Epithelial cell of esophagus (primary cell): ENCODE measurements around the gene FTCDNL1.
A peak's percentile ranks its signal among the peaks of the same experiment; 100 is the strongest.

ENCODE experiments used
- DNase-seq: peaks from one replicate; pipeline ENCODE4 v3.0.0; 2010; ENCODE audit warnings: low read depth
- H3K4me3 ChIP-seq: 2 replicates; pipeline ENCODE4 v1.5.1; 2011; ENCODE audit warnings: mild to moderate bottlenecking, low read length, control low read depth
- TF ChIP-seq, protein P1 (sequence below): IDR thresholded peaks from 2 replicates; pipeline ENCODE4 v1.5.1; 2011; ENCODE audit warnings: low read depth, mild to moderate bottlenecking, low read length, control low read depth, inconsistent platforms; ENCODE audit not compliant: insufficient read depth; ENCODE audit errors: missing control alignments

The FTCDNL1 gene

DNA sequence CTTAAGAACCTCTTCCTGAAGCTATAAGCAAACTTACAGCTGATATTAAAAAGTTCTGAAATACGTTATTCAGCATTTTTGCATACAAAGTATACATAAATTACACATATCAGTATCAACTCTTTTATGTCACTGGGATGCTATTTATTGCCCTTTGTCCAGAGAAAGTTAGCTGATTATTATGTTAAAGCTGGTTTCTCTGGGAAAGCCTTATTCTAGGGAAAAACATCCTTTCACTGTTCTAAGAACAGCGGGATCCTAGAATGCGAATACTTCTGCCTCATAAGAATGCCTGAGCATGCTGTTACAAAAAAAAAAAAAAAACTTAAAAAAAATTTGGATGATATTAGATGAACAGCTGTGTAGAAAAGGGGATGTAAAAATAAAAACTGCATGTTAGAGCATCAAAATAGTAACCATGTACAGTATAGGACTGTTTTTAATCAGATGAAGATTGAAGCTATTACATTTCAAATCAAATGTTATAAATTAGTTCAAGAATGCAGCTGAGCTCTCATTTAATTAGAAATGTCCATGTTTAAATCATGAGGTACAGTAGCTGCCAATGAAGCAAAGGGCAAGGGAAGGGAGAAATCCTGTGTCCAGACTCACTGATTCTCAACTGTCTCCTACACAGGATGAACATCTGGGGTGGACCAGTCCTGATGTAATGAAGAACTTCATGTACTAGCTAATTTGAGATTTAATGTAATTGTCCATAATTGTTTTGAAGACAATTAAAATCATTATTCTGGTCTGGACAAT is 8.2 kb downstream of the FTCDNL1 start:
- no peak for DNase-seq
- TF ChIP-seq, protein P1, sequence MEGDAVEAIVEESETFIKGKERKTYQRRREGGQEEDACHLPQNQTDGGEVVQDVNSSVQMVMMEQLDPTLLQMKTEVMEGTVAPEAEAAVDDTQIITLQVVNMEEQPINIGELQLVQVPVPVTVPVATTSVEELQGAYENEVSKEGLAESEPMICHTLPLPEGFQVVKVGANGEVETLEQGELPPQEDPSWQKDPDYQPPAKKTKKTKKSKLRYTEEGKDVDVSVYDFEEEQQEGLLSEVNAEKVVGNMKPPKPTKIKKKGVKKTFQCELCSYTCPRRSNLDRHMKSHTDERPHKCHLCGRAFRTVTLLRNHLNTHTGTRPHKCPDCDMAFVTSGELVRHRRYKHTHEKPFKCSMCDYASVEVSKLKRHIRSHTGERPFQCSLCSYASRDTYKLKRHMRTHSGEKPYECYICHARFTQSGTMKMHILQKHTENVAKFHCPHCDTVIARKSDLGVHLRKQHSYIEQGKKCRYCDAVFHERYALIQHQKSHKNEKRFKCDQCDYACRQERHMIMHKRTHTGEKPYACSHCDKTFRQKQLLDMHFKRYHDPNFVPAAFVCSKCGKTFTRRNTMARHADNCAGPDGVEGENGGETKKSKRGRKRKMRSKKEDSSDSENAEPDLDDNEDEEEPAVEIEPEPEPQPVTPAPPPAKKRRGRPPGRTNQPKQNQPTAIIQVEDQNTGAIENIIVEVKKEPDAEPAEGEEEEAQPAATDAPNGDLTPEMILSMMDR, result no peak
- no peak overlapping the region for H3K4me3 ChIP-seq

DNA sequence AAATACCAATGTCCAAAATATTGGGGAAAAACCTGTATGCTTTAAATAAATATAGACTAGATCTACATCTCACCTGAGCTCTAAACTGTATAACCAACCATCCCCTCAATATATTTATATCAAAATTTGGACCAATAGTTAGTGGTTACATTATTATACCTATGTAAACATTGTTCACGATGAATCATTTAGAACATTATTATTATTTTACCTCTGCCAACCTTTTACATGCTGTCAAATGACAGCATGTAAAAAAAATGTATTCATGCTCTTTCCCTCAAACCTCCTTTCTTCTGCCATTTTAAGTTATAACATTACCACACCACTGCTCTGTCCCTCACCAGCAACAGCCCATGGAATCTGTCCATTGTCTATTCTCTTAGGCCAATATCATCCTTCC is 9.6 kb downstream of the FTCDNL1 start:
- no peak overlapping the region for H3K4me3 ChIP-seq
- peak; percentile 29 for DNase-seq
- TF ChIP-seq, protein P1, result no peak

DNA sequence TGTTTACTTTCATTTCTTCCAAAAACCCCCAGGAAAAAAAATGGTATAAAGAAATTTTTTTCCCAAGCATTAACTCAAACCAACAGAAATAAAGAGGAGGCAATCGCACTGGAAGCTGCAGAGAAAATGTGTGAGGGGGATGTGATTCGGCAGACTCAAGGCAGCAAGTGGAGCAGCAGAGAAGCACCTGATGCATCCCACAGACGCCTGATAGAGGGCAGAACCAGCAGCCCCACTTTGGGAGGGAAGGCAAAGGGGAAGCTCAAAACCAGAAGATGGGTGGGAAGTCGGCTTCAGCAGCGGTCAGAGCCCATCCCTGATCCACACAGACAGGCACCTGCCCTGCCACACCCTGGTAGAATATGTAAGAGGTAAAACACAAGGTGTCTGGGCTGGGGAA is 12.6 kb downstream of the FTCDNL1 start:
- no peak overlapping the region for H3K4me3 ChIP-seq
- TF ChIP-seq, protein P1, result no peak
- no peak for DNase-seq

DNA sequence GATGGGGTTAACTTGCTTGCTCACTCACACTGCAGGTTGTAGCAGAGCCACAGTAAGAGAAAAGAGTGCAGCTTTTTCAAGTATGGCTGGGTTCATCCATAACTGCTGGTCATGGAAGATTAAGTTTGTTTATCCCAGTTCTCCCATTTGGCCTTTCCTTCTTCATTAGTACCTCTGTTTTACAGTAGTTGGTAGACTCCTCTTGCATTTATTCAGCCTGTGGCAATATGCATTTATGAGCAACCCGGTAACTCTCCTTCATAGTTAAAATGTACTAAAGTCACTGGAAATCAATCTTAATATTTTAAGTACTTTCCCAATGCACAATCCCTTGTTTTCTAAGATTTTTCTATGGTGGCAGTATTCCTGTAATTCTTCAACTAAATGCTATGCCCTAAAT is 14.0 kb downstream of the FTCDNL1 start:
- TF ChIP-seq, protein P1, result no peak
- no peak for DNase-seq
- H3K4me3 ChIP-seq, result no peak overlapping the region

DNA sequence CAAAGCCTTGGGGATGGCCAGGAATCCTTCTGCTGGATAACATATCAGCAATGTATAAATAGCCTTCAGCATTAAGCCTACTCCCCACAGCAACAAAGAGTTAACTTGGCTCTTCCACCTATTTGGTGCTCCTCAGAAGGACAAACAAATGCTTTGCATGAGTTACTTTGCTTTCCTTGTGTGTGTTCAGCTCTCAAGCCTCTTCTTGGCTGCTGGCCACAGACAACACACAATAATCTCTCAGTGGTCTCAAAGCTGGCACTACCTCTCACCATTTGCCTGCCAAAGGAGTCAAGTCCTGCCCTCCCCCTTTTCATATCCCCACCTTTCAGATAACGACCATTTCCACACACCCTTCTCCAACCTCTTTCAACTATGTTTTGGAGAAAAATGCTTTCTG is 17.5 kb downstream of the FTCDNL1 start:
- DNase-seq, result no peak
- TF ChIP-seq, protein P1, result no peak
- H3K4me3 ChIP-seq, result no peak overlapping the region

DNA sequence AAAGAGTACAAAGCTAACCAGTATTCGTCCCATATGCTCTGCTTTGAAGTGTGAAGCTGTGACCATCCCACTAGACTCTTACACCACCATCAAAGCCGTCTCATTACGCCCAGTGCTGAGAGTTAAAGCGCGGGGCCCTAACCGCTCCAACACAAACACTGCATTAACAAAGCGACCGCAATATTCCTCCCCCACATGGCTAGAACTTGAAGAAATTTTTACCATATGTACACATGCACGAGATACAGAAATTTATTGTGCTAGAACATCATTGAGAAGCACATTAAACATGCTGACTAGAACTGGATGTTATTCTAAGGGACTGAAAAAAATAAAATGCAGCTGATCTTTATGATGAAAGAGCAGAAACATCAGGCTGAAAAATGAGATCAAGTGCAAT is 20.5 kb downstream of the FTCDNL1 start:
- no peak for DNase-seq

More for the DNA sequence above, 20.5 kb downstream of the FTCDNL1 start:
- H3K4me3 ChIP-seq, result no peak overlapping the region
- TF ChIP-seq, protein P1, result no peak
